Esophagus squamous epithelium (tissue), 4 donors: ENCODE measurements around the gene SEMA5A.

Experiments
- CTCF ChIP-seq, 6 experiments: fragments of 450-650 bp in 4 of 6; fragments of 200-600 bp in 2 of 6; sonication (generic) in 2 of 6; IDR thresholded peaks; one replicate each; pipeline ENCODE4 v1.5.1; 2016 to 2019; ENCODE audit warnings: antibody characterized with exemption in 6 of 6, mild to moderate bottlenecking in 4 of 6, moderate library complexity in 4 of 6
- POLR2A ChIP-seq, 4 donors: fragments of 450-650 bp; IDR thresholded peaks; one replicate each; pipeline ENCODE4 v1.6.1; 2017; ENCODE audit warnings: antibody characterized with exemption in 4 of 4, mild to moderate bottlenecking in 4 of 4, moderate library complexity in 3 of 4

- TF ChIP-seq CTCF (IDR thresholded peaks at IDR 0.05): no peak
- TF ChIP-seq POLR2A (IDR thresholded peaks at IDR 0.05): no peak
Measured at GRCh38 chr5:9047932-9048331, 497.9 kb downstream of the SEMA5A start.
